GM19467 (cell line): ENCODE measurements around the gene FITM1.

ENCODE experiments used
- ATAC-seq: cut with Tn5 transposase; IDR thresholded peaks from one replicate; pipeline ENCODE4 v1.9.1; 2021; ENCODE audit warnings: mild to moderate bottlenecking, moderate library complexity; ENCODE audit not compliant: unreplicated experiment

Gene FITM1

DNA sequence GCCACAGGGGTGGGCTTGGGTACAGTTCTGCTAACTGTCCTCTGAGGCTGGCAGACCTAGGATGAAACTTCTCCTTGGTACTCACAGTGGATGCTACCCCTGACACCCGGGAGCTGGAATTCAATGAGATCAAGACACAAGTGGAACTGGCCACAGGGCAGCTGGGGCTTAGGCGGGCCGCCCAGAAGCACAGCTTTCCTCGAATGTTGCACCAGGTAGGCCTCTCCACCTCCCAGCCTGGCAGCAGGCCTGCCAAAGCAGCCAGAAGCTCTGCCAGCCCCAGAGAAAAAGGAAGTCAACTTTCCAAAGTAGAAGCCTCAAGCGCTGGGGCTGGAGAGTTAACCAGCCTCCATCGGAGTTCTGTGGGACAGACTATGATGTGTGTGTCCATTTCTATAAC is 13.3 kb upstream of the FITM1 start:
- no peak for ATAC-seq

DNA sequence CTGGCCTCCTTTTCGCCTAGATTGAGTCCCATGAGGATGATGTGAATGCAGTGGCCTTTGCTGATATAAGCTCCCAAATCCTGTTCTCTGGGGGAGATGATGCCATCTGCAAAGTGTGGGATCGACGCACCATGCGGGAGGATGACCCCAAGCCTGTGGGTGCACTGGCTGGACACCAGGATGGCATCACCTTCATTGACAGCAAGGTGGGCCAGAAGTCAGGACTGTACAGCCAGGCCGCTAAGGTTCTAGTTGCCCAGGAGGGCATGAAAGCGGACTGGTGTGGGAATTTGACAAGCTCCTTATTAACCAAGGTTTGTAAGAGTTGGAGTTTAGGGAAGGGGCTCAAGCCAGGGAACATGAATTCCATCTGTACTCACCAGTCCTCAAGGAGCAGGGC is 10.8 kb upstream of the FITM1 start:
- ATAC-seq, result no peak

DNA sequence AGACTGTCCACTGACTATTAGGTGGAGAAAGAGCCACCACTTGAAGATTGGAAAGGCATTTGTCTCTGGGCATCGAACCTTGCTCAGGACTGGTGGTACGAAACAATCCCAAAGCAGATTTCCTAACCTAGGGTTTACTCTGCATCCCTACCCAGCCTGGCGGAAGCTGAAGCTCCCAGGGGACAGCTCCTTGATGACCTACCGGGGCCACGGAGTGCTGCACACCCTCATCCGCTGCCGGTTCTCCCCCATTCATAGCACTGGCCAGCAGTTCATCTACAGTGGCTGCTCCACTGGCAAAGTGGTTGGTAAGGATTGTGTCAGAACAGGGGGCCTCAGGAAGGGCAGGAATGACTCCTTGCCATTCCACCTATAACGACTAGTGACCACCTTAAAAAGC is 9.2 kb upstream of the FITM1 start:
- no peak for ATAC-seq

DNA sequence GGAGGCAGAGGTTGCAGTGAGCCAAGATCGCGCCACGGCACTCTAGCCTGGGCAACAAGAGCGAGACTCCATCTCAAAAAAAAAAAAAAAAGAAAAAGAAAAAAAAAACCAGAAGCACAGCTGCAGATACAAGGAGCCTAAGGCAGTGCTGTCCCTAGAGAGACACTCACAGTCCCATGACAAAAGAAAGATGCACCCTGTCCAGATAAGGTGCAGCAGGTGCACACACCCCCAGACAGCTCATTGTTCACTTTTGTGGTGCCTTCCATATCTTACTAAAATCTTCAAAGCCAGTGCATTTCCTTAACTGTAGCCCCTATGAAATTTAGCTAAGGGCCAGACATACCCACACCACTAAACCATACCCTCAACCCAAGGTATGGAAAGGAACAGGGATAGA is 8.0 kb upstream of the FITM1 start:
- no peak for ATAC-seq

DNA sequence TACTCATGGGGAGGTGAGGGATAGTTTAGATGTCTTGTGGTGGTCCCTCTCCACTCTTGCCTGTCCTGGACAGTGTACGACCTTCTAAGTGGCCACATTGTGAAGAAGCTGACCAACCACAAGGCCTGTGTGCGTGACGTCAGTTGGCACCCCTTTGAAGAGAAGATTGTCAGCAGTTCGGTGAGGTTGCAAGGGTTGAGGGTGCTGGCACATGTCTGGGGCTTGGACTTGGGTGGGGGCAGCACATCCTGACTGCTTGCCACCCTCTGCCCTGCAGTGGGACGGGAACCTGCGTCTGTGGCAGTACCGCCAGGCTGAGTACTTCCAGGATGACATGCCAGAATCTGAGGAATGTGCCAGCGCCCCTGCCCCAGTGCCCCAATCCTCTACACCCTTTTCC is 7.6 kb upstream of the FITM1 start:
- ATAC-seq, result no peak

DNA sequence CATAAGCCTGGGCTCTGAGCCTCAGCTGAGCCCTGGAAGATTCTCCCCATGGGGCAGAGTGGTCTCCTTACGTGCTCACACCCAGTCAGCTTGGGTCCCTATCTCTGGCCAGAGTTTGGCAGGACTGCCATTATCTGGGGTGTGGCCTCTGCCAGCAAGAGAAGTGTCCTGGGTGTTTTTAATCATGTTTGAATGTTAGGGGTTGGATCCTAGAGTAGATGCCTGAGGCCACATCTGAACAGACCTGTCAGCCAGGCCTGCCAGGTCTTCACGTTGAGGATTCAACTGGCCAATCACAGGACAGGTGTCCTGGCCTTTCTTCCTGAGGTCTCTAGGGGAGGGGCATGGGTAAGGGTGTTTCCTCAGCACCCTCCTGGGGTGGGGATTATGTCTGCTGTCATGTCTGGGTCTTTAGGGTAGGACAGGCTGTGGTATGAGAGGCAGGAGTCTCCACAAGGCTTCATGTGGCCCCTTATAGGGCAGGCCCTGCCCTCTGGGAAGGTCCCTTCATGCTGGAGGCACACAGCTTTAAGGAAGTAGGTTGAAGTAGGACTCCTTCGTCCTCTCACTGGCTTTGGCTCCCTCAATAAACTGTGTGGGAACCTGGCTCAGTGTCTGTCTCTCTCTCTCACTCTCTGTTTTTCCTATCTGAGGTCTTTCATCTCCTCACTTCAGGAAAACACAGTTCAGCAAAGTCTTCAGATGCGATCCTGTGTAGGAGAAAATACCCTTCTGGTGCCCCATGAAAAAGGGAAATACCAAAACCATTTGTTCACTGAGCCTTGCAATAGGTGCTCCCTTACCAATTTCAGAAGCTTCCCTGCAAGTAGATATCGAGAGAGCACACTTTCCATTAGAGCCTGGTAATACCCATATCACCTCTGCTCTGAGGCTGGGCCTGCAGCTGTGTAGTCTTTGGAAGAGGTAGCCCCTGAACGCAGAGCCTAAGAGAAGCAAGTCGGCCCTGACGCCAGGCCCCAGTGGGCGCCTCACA is 6.7 kb upstream of the FITM1 start:
- ATAC-seq, result no peak

DNA sequence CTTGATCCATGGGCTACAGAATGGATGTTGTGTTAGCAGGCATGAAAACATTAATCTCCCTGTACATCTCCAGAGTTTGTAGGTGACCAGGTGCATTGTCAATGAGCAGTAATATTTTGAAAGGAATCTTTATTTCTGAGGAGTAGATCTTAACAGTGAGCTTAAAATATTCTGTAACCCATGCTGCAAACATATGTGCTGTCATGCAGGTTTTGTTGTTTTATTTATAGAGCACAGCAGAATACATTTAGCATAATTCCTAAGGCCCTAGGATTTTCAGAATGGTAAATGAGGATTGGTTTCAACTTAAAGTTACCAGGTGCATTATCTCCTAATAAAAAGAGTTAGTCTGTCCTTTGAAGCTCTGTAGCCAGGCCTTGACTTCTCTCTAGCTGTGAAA is 3.5 kb upstream of the FITM1 start:
- ATAC-seq, result no peak

DNA sequence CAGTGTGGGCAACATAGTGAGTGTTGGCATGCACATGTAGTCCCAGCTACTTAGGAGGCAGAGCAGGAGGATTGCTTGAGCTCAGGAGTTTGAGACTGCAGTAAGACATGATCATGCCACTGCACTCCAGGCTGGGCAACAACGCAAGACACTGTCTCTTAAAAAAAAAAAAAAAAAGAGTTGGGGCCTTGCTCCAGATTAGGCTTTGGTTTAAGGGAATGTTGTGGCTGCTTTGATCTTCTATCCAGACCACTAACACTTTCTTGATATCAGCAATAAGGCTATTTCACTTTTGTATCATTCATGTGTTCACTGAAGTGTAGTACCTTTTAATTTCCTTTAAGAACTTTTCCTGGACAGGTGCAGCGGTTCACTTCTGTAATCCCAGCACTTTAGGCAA is 2.8 kb upstream of the FITM1 start:
- ATAC-seq, result no peak

DNA sequence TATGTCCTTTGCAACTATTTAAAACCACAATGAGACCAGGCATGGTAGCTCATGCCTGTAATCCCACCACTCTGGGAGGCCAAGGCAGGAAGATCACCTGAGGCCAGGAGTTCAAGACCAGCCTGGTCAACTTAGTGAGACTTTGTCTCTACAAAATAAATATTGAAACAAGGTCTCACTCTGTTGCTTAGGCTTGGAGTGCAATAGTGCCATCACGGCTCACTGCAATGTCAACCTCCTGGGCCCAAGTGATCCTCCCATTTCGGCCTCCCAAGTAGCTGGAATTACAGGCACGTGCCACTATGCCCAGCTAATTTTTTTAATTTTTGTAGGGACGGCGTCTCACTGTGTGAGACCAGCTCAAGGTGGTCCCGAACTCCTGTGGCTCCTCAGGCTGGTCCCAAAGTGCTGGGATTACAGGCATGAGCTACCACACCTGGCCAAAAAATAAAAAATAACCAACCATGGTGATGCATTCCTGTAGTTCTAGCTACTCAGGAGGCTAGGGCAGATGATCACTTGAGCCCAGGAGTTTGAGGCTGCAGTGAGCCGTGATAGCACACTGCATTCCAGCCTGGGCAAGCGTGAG is 955 bp upstream of the FITM1 start:
- ATAC-seq, result no peak

DNA sequence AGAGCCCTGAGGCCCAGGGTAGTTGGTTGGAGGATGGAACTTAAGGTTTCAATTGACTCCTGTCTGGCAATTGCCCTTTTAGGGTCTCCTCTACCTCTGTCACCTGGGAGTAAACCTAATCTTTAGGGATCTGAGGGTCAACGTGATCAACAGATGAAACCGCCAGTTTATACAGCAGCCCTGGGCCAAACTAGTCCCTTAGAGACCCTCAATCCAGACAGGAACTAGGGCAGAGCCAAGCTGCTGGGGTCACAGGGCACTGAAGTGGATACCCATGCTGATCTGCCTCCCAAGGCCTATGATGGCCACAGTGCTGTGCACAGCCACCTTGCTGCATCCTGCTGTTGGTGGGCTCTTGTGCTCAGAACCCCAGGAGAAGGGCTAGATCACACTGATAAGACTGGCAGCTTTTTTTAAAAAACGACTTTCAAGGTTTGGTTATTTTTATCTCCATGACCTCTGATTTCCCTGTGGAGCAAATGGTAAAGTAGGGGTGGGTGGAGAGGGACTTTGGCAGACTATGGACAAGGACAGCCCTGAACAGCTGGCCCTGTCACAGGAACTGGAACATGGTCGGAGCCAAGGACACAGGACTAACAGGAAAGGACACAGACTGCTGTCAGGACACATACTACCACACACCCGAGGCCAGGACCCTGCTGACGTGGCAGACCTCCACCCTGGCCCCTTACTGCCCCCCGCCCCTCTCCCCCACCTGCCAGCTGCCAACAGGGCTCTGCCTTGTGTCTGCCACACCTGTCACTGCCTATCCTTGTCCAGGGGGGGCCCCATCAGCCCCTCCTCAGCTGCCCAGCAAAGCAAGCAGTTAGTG is 474 bp downstream of the FITM1 start:
- ATAC-seq, result no peak

DNA sequence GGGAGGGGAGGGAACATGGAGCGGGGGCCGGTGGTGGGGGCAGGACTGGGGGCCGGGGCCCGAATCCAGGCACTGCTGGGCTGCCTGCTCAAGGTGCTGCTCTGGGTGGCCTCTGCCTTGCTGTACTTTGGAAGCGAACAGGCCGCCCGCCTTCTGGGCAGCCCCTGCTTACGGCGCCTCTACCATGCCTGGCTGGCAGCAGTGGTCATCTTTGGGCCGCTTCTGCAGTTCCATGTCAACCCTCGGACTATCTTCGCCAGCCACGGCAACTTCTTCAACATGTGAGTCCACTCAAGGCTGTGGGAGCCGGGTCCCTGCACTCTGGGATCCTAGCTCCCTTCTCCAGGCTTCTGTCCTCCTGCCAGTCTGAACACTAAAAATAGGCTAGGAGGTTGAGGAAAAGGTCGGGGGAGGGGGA is 1.1 kb downstream of the FITM1 start:
- ATAC-seq, result no peak

DNA sequence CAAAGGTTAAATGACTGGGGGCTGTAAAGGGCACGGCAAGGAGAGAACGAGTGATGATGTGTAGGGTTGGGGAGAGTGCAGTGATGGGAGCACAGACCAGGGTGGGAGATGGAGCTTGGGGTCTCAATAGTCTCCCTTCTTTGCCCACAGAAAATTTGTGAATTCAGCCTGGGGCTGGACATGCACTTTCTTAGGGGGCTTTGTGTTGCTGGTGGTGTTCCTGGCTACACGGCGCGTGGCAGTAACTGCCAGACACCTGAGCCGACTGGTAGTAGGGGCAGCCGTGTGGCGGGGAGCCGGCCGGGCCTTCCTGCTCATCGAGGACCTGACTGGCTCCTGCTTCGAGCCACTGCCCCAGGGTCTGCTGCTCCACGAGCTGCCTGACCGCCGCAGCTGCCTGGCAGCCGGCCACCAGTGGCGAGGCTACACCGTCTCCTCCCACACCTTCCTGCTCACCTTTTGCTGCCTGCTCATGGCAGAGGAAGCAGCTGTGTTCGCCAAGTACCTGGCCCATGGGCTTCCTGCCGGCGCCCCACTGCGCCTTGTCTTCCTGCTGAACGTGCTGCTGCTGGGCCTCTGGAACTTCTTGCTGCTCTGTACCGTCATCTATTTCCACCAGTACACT is 1.7 kb downstream of the FITM1 start:
- no peak for ATAC-seq

DNA sequence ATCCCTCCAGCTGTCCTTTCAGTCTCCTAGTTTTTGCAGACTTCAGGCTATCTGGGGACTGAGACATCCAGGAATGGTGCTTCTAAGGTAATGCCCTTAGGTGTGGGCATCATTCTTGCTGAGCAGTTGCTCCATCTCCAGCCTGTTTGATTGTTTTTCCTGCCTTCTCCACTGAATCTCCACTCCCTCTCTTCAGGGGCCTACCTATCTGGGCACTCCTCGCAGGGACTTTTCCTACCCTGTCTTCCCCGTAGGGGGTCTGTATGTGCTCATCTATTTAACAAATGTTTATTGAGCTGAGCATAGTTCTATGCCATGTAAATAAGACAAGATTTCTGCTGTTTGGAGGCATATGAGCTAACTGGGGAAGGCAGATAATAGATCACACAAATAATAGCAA is 2.5 kb downstream of the FITM1 start:
- ATAC-seq, result no peak

DNA sequence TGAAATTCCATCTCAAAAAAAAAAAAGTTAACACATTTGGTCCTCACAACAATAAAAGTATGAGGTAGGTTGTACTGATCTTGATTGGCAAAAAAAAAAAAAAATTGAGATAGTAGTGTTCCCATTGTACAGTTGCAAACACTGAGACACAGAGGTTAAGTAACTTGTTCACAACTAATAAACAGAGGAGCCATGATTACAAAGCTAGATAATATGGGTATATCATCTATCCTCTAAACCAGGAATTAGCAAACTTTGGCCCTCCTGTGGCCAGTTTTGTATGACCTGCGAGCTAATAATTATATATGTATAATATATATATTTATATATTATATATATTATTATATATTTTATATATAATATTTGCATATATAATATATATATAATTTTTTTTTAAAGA is 3.3 kb downstream of the FITM1 start:
- no peak for ATAC-seq

DNA sequence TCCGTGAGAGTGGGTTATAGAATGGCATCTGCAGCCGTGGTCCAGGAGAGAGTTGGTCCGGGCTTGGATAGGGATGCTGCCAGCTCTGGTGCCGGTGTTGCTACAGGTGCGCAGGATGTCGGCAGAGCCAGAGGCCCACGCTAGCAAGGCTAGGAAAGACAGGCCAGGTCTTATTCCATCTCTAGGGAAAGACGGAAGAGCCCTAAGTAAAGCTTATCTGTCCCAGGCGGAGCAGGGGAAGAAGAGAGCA is 5.0 kb downstream of the FITM1 start:
- ATAC-seq, result no peak

DNA sequence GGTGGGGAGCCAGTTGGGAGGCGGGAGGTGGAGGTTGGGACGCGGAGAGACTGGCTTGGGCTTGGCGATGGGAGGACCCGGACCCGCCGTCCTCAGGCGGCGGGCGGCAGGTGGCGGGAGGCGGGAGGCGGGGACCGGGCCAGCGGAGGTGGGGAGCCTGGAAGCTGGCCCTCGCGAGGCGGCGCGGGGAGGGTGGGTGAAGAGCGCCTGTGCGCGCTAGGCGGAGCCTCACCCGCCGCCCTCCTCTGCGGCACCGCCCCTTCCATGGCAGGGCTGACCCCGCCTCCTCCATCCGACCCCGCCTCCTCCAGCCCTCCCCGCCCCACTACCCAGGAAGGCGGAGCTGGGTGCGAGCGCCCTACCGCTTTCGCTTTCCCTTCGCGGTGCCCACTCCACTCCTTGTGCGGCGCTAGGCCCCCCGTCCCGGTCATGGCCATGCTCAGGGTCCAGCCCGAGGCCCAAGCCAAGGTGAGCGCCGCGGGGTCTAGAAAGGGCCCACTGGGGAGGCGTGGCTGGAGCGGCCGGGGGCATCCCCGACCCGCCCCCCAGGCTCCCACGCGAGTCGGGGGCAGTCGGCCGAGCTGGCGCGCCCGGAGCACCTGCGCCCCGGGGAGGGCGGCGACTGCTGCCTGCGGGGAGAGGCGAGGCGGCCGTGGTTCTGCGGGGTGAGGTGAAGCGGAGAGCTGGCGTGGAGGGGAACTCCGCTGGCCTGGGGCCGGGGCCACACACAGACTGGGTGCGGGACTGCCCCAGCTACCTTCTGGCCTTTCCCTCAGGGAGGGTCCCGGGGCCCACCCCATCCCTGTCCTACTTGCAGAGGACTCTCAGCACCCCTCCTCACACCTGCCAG is 5.6 kb downstream of the FITM1 start, which contains the start of gene PSME1:
TSS of gene PSME1 (plus strand) at position 361 of the 850 bp plus-strand sequence. CDS start at position 430, 69 bp downstream.
- peak; percentile 83 for ATAC-seq

DNA sequence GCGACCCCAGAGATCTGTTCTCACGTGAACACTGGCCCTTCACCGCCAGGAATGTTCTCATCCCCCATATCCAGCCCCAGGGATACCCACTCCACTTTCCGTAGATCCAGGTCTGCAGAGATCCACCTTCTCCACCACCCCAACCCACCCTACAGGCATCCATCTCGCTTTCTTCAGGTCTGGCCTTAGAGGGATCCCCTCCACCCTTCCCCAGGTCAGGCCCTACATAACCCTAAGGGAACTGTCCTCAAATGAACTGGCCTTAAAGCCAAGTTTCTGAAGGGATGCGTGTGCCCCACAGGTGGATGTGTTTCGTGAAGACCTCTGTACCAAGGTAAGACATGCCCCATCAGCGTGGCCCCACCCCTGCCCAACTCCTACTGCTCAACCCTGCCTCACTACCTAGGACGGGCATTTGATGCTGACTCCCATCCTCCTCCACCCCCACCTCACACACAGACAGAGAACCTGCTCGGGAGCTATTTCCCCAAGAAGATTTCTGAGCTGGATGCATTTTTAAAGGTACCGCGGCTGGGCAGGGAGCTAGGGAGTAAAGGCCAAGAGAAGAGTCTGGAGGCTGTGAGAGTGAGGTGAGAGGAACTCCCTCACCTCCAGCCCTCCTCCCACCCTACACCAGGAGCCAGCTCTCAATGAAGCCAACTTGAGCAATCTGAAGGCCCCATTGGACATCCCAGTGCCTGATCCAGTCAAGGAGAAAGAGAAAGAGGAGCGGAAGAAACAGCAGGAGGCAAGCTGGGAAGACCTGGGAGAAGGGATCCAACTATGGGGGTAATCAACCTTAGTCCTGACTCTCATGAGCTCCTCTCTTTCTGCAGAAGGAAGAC is 6.4 kb downstream of the FITM1 start:
- no peak for ATAC-seq

DNA sequence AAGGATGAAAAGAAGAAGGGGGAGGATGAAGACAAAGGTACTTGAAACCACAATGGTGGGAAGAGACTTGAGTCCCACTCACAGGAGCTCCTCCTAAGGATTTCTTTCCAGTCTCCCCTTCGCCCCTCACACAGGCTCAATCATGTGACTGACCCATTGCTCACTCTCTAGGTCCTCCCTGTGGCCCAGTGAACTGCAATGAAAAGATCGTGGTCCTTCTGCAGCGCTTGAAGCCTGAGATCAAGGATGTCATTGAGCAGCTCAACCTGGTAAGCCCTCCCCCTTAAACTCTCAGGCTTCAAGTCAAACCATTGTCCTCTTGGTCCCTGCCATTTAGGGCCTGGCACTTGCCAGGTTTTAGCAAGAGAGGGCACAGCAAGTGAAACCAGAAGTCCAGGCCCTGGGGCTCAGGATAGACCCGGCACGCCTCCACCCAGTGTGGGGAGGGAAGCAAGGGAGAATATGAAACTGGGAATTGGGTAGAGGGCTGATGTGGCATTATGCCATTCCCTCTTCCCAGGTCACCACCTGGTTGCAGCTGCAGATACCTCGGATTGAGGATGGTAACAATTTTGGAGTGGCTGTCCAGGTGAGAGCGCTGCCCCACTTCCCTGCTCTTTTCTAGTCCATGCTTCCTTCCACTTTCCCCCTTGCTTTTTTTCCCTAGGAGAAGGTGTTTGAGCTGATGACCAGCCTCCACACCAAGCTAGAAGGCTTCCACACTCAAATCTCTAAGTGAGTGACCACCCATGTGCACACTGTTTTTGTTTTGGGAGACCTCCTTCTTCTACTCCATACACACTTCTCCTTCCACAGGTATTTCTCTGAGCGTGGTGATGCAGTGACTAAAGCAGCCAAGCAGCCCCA is 7.3 kb downstream of the FITM1 start:
- ATAC-seq, result no peak
